CD4-positive, alpha-beta T cell (primary cell): ENCODE data around the gene CKAP2L. TPM values are rescaled to one million over a fixed set of nuclear protein-coding genes. Genes with fewer than 3 reads are reported as not detected.

Experiments used
- ATAC-seq: fragments of 200-7000 bp; cut with Tn5 transposase; one replicate; pipeline ENCODE4 v1.10.0; 2022; ENCODE audit warnings: mild to moderate bottlenecking; ENCODE audit not compliant: poor library complexity
- CTCF ChIA-PET: fragments of 350-600 bp; sonication (Branson Sonifier 250); formaldehyde crosslinking; loops from one replicate; lab custom pipeline; 2021; ENCODE audit warnings: antibody characterized with exemption, inconsistent platforms; lab: Charles Lee
- POLR2A ChIA-PET: fragments of 350-600 bp; sonication (Branson Sonifier 250); formaldehyde crosslinking; loops from one replicate; lab custom pipeline; 2021; ENCODE audit warnings: antibody characterized with exemption, inconsistent platforms; lab: Charles Lee
- DNase-seq, 14 experiments: peaks; one replicate each; pipeline ENCODE4 v3.0.0-alpha.2; 2013 to 2020; ENCODE audit warnings: mixed read lengths in 2 of 14
- H3K27ac ChIP-seq, 2 donors: one replicate each; pipeline versions ENCODE4 v1.5.1 to v1.7.0; 2013; ENCODE audit warnings: low read length in 2 of 2, low read depth in 1 of 2, mild to moderate bottlenecking in 1 of 2
- H3K27me3 ChIP-seq, 2 experiments: 1 replicate in 1 of 2; 2 replicates in 1 of 2; pipeline versions ENCODE4 v1.6.1 to v1.7.0; 2013; ENCODE audit warnings: low read length in 2 of 2, control low read depth in 1 of 2, mild to moderate bottlenecking in 1 of 2, moderate library complexity in 1 of 2; ENCODE audit not compliant: insufficient read depth in 2 of 2, control insufficient read depth in 1 of 2
- H3K36me3 ChIP-seq: one replicate; pipeline ENCODE4 v1.6.1; 2013; ENCODE audit warnings: low read length, control low read depth; ENCODE audit not compliant: insufficient read depth
- H3K4me1 ChIP-seq: one replicate; pipeline ENCODE4 v1.6.1; 2013; ENCODE audit warnings: low read length, control low read depth; ENCODE audit not compliant: insufficient read depth
- H3K4me3 ChIP-seq: one replicate; pipeline ENCODE4 v1.5.1; 2013; ENCODE audit warnings: mild to moderate bottlenecking, low read length, moderate library complexity
- H3K9me3 ChIP-seq, 2 experiments: 1 replicate in 1 of 2; 2 replicates in 1 of 2; pipeline versions ENCODE4 v1.6.1 to v1.7.0; 2013; ENCODE audit warnings: low read length in 2 of 2, mild to moderate bottlenecking in 2 of 2, control low read depth in 1 of 2, moderate library complexity in 1 of 2; ENCODE audit not compliant: control insufficient read depth in 1 of 2, insufficient read depth in 1 of 2
- H3K27ac Mint-ChIP-seq: one replicate; pipeline ENCODE4 v1.8.0; 2020; ENCODE audit warnings: mixed read lengths
- H3K27me3 Mint-ChIP-seq: one replicate; pipeline ENCODE4 v1.8.0; 2021; ENCODE audit warnings: mixed read lengths
- H3K36me3 Mint-ChIP-seq: one replicate; pipeline ENCODE4 v1.8.0; 2021; ENCODE audit warnings: low read depth, mixed read lengths
- H3K4me1 Mint-ChIP-seq: one replicate; pipeline ENCODE4 v1.8.0; 2021; ENCODE audit warnings: low read depth, mixed read lengths
- H3K4me3 Mint-ChIP-seq: one replicate; pipeline ENCODE4 v1.8.0; 2020; ENCODE audit warnings: mild to moderate bottlenecking, mixed read lengths
- H3K9me3 Mint-ChIP-seq: one replicate; pipeline ENCODE4 v1.8.0; 2020; ENCODE audit warnings: mixed read lengths
- intact Hi-C, 2 experiments: fragments of 100-400 bp; cut with DNase I in 1 of 2; cut with micrococcal nuclease in 1 of 2; formaldehyde crosslinking; loops; one replicate each; pipeline versions ENCODE4 v1.15.1 to v1.9.0; 2023 to 2025; cut with DNase I, micrococcal nuclease
- total RNA-seq, 174 experiments: library from RNA in 2 of 174; stranded (reverse) in 2 of 174; gene quantifications; one replicate each; pipeline ENCODE4 v1.2.3 and lab custom pipeline; 2021 to 2026
- TF ChIP-seq, protein P1 (sequence below): fragments of 200-600 bp; IDR thresholded peaks from one replicate; pipeline ENCODE4 v1.8.0; 2022; ENCODE audit warnings: antibody characterized with exemption, mild to moderate bottlenecking

CKAP2L gene
- total RNA-seq, 2 experiments from 2014 or later, result 0.08 to 0.50 TPM

DNA sequence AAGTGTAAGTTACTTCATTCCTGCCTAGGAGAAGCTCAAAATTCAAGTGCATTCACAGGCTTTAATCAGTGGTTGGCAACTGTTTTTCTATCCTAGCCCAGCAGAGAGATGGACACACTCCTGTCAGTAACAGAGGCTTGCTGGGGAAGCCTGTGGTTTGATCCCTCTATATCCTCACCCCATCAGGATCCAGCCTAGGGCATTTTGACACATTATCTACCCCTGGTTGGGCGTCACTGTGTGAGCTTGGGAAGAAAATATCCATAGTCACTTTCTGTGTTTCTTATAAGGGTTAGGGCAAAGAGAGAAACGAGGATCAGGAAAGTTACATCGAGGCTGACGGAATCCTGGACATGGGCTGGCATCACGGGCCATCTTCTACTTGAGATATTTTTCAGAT lies 33.6 kb downstream of the CKAP2L start:
- Mint-ChIP-seq H3K27ac (no peak overlapping the region), H3K27me3 (no peaks in the 10 kb centered on the region), H3K9me3 (no peaks in the 10 kb centered on the region), H3K4me3 (no peak overlapping the region), H3K4me1 (peaks cover 4% of the 10 kb centered on the region), H3K36me3 (no peaks in the 10 kb centered on the region)
- intact Hi-C loops, result no loop called here
- DNase-seq, result no peak
- TF ChIP-seq, protein P1, sequence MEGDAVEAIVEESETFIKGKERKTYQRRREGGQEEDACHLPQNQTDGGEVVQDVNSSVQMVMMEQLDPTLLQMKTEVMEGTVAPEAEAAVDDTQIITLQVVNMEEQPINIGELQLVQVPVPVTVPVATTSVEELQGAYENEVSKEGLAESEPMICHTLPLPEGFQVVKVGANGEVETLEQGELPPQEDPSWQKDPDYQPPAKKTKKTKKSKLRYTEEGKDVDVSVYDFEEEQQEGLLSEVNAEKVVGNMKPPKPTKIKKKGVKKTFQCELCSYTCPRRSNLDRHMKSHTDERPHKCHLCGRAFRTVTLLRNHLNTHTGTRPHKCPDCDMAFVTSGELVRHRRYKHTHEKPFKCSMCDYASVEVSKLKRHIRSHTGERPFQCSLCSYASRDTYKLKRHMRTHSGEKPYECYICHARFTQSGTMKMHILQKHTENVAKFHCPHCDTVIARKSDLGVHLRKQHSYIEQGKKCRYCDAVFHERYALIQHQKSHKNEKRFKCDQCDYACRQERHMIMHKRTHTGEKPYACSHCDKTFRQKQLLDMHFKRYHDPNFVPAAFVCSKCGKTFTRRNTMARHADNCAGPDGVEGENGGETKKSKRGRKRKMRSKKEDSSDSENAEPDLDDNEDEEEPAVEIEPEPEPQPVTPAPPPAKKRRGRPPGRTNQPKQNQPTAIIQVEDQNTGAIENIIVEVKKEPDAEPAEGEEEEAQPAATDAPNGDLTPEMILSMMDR, result no peak
- Histone ChIP-seq H3K9me3 (no peaks in the 10 kb centered on the region), H3K27me3 (no peaks in the 10 kb centered on the region), H3K27ac (no peak overlapping the region), H3K36me3 (no peaks in the 10 kb centered on the region), H3K4me1 (peaks cover 7% of the 10 kb centered on the region), H3K4me3 (no peak overlapping the region)
- POLR2A ChIA-PET, result no interaction called here
- CTCF ChIA-PET, result interaction anchor here (1.4 to 7.6 kb wide), 2 partner anchors 104 to 129 kb away, joined by 3 to 60 read pairs; no protein-coding TSS in a partner anchor
- ATAC-seq, result no peak

- DNase-seq, result no peak
- H3K27me3 ChIP-seq, result no peaks in the 10 kb centered on the region
- no peak overlapping the region for H3K27ac Mint-ChIP-seq
- H3K36me3 Mint-ChIP-seq, result no peaks in the 10 kb centered on the region
- H3K4me1 Mint-ChIP-seq, result peaks cover 4% of the 10 kb centered on the region
- ATAC-seq, result no peak
- ChIA-PET POLR2A (no interaction called here), CTCF (interaction anchor here (1.4 to 7.6 kb wide), 2 partner anchors 104 to 128 kb away, joined by 3 to 60 read pairs; no protein-coding TSS in a partner anchor)
- intact Hi-C loops, result no loop called here
- H3K4me3 ChIP-seq, result no peak overlapping the region
- H3K4me3 Mint-ChIP-seq, result no peak overlapping the region
- no peak overlapping the region for H3K27ac ChIP-seq
- no peaks in the 10 kb centered on the region for H3K36me3 ChIP-seq
- no peaks in the 10 kb centered on the region for H3K9me3 ChIP-seq
- no peaks in the 10 kb centered on the region for H3K27me3 Mint-ChIP-seq
- H3K9me3 Mint-ChIP-seq, result no peaks in the 10 kb centered on the region
- TF ChIP-seq, protein P1, result no peak
- H3K4me1 ChIP-seq, result peaks cover 7% of the 10 kb centered on the region
Observed at GRCh38 chr2:112730216-112730615, 34.2 kb downstream of the CKAP2L start.

- CTCF ChIA-PET, result interaction anchor here (0.9 to 7.6 kb wide), 2 partner anchors 102 to 126 kb away, joined by 3 to 60 read pairs; no protein-coding TSS in a partner anchor
- Histone ChIP-seq H3K36me3 (no peaks in the 10 kb centered on the region), H3K4me1 (peaks cover 7% of the 10 kb centered on the region), H3K27ac (no peak overlapping the region), H3K27me3 (no peaks in the 10 kb centered on the region), H3K9me3 (no peaks in the 10 kb centered on the region), H3K4me3 (no peak overlapping the region)
- POLR2A ChIA-PET, result no interaction called here
- Mint-ChIP-seq H3K36me3 (no peaks in the 10 kb centered on the region), H3K9me3 (no peaks in the 10 kb centered on the region), H3K27ac (no peak overlapping the region), H3K4me3 (no peak overlapping the region), H3K27me3 (no peaks in the 10 kb centered on the region), H3K4me1 (peaks cover 4% of the 10 kb centered on the region)
- intact Hi-C loops, result no loop called here
- TF ChIP-seq, protein P1, result no peak
- ATAC-seq, result no peak
- DNase-seq, result no peak
Observed at GRCh38 chr2:112728378-112729175, 35.8 kb downstream of the CKAP2L start.
